ENCODE measurements around the gene DNAL1. TPM values are rescaled to one million over a fixed set of nuclear protein-coding genes. Genes with fewer than 3 reads are reported as not detected.
A peak's percentile ranks its signal among the peaks of the same experiment; 100 is the strongest.

DNAL1 gene
- total and polyA plus RNA-seq, 2 of the 13 experiments (the other 11 are each of a cell fraction or from before 2014, with no cell fraction given): 1.4 to 13.3 TPM

DNA sequence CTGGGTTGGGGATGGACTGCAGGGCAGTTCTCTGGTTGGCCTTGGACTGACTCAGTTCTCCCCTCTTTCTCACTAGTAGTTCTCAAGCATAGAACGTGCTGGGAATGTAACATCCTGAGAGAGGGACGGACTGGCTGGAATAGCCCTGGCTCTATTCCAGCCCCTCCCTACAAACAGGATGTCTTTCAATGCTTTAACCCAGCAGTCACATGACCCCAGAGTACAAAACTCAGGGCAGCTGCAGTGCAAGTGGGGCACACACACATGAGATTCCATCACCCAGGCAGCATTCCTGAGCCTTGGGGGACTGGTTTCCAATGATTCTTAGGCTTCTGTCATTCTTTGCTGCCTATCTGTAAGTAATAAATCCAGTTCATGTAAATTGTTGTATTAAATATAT lies 34.1 kb upstream of the DNAL1 start (continued):
- TF ChIP-seq KAT7 (CRISPR knock-in tag; IDR thresholded peaks at IDR 0.05; ENCODE audit: borderline replicate concordance): no peak
- 0 out of 2 replicates have a peak, but pooled peaks have one; percentile 51 for TF ChIP-seq FOXK1 (CRISPR knock-in tag; IDR thresholded peaks at IDR 0.05; ENCODE audit: borderline replicate concordance, low read depth)
- no peak for TF ChIP-seq ZNF256 (CRISPR knock-in tag; conservative IDR thresholded peaks at IDR 0.05)
- peak; percentile 47 for TF ChIP-seq NCOA2 (CRISPR knock-in tag; IDR thresholded peaks at IDR 0.05)
- TF ChIP-seq, protein P1, sequence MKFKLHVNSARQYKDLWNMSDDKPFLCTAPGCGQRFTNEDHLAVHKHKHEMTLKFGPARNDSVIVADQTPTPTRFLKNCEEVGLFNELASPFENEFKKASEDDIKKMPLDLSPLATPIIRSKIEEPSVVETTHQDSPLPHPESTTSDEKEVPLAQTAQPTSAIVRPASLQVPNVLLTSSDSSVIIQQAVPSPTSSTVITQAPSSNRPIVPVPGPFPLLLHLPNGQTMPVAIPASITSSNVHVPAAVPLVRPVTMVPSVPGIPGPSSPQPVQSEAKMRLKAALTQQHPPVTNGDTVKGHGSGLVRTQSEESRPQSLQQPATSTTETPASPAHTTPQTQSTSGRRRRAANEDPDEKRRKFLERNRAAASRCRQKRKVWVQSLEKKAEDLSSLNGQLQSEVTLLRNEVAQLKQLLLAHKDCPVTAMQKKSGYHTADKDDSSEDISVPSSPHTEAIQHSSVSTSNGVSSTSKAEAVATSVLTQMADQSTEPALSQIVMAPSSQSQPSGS (CRISPR knock-in tag; IDR thresholded peaks at IDR 0.05): peak; percentile 58
- TF ChIP-seq, protein P2, sequence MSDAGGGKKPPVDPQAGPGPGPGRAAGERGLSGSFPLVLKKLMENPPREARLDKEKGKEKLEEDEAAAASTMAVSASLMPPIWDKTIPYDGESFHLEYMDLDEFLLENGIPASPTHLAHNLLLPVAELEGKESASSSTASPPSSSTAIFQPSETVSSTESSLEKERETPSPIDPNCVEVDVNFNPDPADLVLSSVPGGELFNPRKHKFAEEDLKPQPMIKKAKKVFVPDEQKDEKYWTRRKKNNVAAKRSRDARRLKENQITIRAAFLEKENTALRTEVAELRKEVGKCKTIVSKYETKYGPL (CRISPR knock-in tag; IDR thresholded peaks at IDR 0.05): no peak
- TF ChIP-seq, protein P3, sequence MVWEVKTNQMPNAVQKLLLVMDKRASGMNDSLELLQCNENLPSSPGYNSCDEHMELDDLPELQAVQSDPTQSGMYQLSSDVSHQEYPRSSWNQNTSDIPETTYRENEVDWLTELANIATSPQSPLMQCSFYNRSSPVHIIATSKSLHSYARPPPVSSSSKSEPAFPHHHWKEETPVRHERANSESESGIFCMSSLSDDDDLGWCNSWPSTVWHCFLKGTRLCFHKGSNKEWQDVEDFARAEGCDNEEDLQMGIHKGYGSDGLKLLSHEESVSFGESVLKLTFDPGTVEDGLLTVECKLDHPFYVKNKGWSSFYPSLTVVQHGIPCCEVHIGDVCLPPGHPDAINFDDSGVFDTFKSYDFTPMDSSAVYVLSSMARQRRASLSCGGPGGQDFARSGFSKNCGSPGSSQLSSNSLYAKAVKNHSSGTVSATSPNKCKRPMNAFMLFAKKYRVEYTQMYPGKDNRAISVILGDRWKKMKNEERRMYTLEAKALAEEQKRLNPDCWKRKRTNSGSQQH (CRISPR knock-in tag; IDR thresholded peaks at IDR 0.05; ENCODE audit: low read depth): no peak
- TF ChIP-seq, protein P4, sequence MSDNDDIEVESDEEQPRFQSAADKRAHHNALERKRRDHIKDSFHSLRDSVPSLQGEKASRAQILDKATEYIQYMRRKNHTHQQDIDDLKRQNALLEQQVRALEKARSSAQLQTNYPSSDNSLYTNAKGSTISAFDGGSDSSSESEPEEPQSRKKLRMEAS (IDR thresholded peaks at IDR 0.05): 0 out of 2 replicates have a peak, but pooled peaks have one; percentile 22
- TF ChIP-seq, protein P5, sequence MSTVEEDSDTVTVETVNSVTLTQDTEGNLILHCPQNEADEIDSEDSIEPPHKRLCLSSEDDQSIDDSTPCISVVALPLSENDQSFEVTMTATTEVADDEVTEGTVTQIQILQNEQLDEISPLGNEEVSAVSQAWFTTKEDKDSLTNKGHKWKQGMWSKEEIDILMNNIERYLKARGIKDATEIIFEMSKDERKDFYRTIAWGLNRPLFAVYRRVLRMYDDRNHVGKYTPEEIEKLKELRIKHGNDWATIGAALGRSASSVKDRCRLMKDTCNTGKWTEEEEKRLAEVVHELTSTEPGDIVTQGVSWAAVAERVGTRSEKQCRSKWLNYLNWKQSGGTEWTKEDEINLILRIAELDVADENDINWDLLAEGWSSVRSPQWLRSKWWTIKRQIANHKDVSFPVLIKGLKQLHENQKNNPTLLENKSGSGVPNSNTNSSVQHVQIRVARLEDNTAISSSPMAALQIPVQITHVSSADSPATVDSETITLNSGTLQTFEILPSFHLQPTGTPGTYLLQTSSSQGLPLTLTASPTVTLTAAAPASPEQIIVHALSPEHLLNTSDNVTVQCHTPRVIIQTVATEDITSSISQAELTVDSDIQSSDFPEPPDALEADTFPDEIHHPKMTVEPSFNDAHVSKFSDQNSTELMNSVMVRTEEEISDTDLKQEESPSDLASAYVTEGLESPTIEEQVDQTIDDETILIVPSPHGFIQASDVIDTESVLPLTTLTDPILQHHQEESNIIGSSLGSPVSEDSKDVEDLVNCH (CRISPR knock-in tag; IDR thresholded peaks at IDR 0.05): no peak
- no peak for TF ChIP-seq ZMYM2 (CRISPR knock-in tag; IDR thresholded peaks at IDR 0.05)
- TF ChIP-seq FOXO1 (CRISPR knock-in tag; IDR thresholded peaks at IDR 0.05): 0 out of 2 replicates have a peak, but pooled peaks have one; percentile 23
- no peak for TF ChIP-seq ZNF7 (CRISPR knock-in tag; IDR thresholded peaks at IDR 0.05)
- no peak for TF ChIP-seq ZNF530 (CRISPR knock-in tag; IDR thresholded peaks at IDR 0.05; ENCODE audit: low read depth)
- TF ChIP-seq, protein P6, sequence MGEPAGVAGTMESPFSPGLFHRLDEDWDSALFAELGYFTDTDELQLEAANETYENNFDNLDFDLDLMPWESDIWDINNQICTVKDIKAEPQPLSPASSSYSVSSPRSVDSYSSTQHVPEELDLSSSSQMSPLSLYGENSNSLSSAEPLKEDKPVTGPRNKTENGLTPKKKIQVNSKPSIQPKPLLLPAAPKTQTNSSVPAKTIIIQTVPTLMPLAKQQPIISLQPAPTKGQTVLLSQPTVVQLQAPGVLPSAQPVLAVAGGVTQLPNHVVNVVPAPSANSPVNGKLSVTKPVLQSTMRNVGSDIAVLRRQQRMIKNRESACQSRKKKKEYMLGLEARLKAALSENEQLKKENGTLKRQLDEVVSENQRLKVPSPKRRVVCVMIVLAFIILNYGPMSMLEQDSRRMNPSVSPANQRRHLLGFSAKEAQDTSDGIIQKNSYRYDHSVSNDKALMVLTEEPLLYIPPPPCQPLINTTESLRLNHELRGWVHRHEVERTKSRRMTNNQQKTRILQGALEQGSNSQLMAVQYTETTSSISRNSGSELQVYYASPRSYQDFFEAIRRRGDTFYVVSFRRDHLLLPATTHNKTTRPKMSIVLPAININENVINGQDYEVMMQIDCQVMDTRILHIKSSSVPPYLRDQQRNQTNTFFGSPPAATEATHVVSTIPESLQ (CRISPR knock-in tag; conservative IDR thresholded peaks at IDR 0.05): no peak
- TF ChIP-seq NFRKB (IDR thresholded peaks at IDR 0.05): no peak
- TF ChIP-seq, protein P7, sequence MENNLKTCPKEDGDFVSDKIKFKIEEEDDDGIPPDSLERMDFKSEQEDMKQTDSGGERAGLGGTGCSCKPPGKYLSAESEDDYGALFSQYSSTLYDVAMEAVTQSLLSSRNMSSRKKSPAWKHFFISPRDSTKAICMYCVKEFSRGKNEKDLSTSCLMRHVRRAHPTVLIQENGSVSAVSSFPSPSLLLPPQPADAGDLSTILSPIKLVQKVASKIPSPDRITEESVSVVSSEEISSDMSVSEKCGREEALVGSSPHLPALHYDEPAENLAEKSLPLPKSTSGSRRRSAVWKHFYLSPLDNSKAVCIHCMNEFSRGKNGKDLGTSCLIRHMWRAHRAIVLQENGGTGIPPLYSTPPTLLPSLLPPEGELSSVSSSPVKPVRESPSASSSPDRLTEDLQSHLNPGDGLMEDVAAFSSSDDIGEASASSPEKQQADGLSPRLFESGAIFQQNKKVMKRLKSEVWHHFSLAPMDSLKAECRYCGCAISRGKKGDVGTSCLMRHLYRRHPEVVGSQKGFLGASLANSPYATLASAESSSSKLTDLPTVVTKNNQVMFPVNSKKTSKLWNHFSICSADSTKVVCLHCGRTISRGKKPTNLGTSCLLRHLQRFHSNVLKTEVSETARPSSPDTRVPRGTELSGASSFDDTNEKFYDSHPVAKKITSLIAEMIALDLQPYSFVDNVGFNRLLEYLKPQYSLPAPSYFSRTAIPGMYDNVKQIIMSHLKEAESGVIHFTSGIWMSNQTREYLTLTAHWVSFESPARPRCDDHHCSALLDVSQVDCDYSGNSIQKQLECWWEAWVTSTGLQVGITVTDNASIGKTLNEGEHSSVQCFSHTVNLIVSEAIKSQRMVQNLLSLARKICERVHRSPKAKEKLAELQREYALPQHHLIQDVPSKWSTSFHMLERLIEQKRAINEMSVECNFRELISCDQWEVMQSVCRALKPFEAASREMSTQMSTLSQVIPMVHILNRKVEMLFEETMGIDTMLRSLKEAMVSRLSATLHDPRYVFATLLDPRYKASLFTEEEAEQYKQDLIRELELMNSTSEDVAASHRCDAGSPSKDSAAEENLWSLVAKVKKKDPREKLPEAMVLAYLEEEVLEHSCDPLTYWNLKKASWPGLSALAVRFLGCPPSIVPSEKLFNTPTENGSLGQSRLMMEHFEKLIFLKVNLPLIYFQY (CRISPR knock-in tag; IDR thresholded peaks at IDR 0.05; ENCODE audit: borderline replicate concordance): 0 out of 2 replicates have a peak, but pooled peaks have one; percentile 33
- TF ChIP-seq HNRNPL (IDR thresholded peaks at IDR 0.05; ENCODE audit: low read depth, low read length): no peak
- no peak for TF ChIP-seq NFKBIZ (CRISPR knock-in tag; IDR thresholded peaks at IDR 0.05)
- no peak for TF ChIP-seq ZNF326 (CRISPR knock-in tag; IDR thresholded peaks at IDR 0.05; ENCODE audit: borderline replicate concordance)

Measured in HepG2 (cell line).